PFSK-1 (cell line): ENCODE measurements around the gene DET1.

ENCODE experiments used
- POLR2AphosphoS5 ChIP-seq: IDR thresholded peaks from 2 replicates; pipeline ENCODE4 v1.6.1; 2012; ENCODE audit warnings: low read depth, mild to moderate bottlenecking, control low read depth, low read length, moderate library complexity
- REST ChIP-seq, 2 experiments: IDR thresholded peaks; 2 replicates each; pipeline versions ENCODE4 v1.6.1 to v1.8.0; 2011 to 2012; ENCODE audit warnings: low read depth in 2 of 2, low read length in 2 of 2, control low read depth in 1 of 2, inconsistent platforms in 1 of 2, mild to moderate bottlenecking in 1 of 2, moderate library complexity in 1 of 2; ENCODE audit not compliant: insufficient read depth in 1 of 2
- TAF1 ChIP-seq: IDR thresholded peaks from 2 replicates; pipeline ENCODE4 v1.6.1; 2012; ENCODE audit warnings: low read length, control low read depth, borderline replicate concordance; ENCODE audit not compliant: insufficient read depth

GRCh38 chr15:88470625-88471372 is 75.7 kb downstream of the DET1 start:
- TF ChIP-seq POLR2AphosphoS5, result no peak
- no peak for TF ChIP-seq REST (IDR thresholded peaks at IDR 0.05; ENCODE audit: insufficient read depth in 1 of 2, low read depth in 2 of 2, low read length in 2 of 2)
- no peak for TF ChIP-seq TAF1
